ENCODE data around the gene SCGB1C1. TPM values are rescaled to one million over a fixed set of nuclear protein-coding genes. Genes with fewer than 3 reads are reported as not detected.
A peak's percentile ranks its signal among the peaks of the same experiment; 100 is the strongest.

The SCGB1C1 gene
- total and polyA plus RNA-seq, 10 of the 15 experiments (the other 5 are each of a cell fraction or from before 2014, with no cell fraction given): not detected

DNA sequence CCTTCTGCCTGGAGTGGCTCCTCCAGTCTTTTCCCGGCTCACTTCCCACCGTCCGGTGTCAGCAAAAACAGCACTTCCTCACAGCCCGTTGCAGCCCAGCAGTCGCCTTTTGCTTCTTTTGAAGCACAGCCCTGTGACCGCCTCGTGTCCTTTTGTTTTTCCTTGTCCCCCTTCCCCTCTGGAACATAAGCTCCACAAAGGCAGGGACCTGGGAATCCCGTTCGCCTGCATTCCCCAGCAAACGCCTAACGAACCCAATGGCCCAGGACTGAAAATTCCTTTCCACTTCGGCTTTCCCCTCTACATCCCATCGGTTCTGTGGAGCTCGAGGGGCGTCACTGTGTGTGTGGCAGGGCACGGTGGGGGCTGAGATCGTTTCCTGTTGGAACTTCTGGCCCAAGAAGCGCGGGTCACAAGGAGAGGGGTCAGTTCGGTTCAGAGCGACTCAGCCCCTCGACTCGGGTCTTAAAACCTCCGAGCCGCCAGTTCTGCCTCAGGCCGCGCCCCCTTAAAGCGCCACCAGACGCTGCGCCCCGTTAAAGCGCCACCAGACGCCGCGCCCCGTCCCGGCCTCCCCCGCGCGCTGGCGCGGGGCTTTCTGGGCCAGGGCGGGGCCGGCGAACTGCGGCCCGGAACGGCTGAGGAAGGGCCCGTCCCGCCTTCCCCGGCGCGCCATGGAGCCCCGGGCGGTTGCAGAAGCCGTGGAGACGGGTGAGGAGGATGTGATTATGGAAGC is 15.5 kb downstream of the SCGB1C1 start (continued):
- TF ChIP-seq SMAD1 (IDR thresholded peaks at IDR 0.05; ENCODE audit: low read depth, partially characterized antibody): no peak
- TF ChIP-seq, protein P1, sequence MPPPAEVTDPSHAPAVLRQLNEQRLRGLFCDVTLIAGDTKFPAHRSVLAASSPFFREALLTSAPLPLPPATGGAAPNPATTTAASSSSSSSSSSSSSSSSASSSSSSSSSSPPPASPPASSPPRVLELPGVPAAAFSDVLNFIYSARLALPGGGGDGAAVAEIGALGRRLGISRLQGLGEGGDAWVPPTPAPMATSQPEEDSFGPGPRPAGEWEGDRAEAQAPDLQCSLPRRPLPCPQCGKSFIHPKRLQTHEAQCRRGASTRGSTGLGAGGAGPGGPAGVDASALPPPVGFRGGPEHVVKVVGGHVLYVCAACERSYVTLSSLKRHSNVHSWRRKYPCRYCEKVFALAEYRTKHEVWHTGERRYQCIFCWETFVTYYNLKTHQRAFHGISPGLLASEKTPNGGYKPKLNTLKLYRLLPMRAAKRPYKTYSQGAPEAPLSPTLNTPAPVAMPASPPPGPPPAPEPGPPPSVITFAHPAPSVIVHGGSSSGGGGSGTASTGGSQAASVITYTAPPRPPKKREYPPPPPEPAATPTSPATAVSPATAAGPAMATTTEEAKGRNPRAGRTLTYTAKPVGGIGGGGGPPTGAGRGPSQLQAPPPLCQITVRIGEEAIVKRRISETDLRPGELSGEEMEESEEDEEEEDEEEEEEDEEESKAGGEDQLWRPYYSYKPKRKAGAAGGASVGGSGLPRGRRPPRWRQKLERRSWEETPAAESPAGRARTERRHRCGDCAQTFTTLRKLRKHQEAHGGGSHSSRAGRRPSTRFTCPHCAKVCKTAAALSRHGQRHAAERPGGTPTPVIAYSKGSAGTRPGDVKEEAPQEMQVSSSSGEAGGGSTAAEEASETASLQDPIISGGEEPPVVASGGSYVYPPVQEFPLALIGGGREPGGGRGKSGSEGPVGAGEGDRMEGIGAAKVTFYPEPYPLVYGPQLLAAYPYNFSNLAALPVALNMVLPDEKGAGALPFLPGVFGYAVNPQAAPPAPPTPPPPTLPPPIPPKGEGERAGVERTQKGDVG (CRISPR knock-in tag; IDR thresholded peaks at IDR 0.05): no peak
- TF ChIP-seq PAX8 (IDR thresholded peaks at IDR 0.05): no peak
- peak; percentile 23; the same call in 1 of the 2 replicates for TF ChIP-seq NR2C1 (IDR thresholded peaks at IDR 0.05)
- TF ChIP-seq RFX5 (IDR thresholded peaks at IDR 0.05; ENCODE audit: low read depth, low read length): no peak
- no peak; the same call in 1 of the 2 replicates for TF ChIP-seq SPI1 (IDR thresholded peaks at IDR 0.05; ENCODE audit: borderline replicate concordance, insufficient read depth, low read depth, low read length)
- peak; percentile 73 for TF ChIP-seq MXI1 (IDR thresholded peaks at IDR 0.05; ENCODE audit: low read depth, low read length)
- TF ChIP-seq SMC3 (IDR thresholded peaks at IDR 0.05; ENCODE audit: borderline replicate concordance, low read length): no peak
- TF ChIP-seq RB1 (IDR thresholded peaks at IDR 0.05; ENCODE audit: borderline replicate concordance): 0 out of 2 replicates have a peak, but pooled peaks have one; percentile 37
- TF ChIP-seq, protein P2, sequence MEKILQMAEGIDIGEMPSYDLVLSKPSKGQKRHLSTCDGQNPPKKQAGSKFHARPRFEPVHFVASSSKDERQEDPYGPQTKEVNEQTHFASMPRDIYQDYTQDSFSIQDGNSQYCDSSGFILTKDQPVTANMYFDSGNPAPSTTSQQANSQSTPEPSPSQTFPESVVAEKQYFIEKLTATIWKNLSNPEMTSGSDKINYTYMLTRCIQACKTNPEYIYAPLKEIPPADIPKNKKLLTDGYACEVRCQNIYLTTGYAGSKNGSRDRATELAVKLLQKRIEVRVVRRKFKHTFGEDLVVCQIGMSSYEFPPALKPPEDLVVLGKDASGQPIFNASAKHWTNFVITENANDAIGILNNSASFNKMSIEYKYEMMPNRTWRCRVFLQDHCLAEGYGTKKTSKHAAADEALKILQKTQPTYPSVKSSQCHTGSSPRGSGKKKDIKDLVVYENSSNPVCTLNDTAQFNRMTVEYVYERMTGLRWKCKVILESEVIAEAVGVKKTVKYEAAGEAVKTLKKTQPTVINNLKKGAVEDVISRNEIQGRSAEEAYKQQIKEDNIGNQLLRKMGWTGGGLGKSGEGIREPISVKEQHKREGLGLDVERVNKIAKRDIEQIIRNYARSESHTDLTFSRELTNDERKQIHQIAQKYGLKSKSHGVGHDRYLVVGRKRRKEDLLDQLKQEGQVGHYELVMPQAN (conservative IDR thresholded peaks at IDR 0.05): peak; percentile 78
- TF ChIP-seq, protein P3, sequence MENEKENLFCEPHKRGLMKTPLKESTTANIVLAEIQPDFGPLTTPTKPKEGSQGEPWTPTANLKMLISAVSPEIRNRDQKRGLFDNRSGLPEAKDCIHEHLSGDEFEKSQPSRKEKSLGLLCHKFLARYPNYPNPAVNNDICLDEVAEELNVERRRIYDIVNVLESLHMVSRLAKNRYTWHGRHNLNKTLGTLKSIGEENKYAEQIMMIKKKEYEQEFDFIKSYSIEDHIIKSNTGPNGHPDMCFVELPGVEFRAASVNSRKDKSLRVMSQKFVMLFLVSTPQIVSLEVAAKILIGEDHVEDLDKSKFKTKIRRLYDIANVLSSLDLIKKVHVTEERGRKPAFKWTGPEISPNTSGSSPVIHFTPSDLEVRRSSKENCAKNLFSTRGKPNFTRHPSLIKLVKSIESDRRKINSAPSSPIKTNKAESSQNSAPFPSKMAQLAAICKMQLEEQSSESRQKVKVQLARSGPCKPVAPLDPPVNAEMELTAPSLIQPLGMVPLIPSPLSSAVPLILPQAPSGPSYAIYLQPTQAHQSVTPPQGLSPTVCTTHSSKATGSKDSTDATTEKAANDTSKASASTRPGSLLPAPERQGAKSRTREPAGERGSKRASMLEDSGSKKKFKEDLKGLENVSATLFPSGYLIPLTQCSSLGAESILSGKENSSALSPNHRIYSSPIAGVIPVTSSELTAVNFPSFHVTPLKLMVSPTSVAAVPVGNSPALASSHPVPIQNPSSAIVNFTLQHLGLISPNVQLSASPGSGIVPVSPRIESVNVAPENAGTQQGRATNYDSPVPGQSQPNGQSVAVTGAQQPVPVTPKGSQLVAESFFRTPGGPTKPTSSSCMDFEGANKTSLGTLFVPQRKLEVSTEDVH (IDR thresholded peaks at IDR 0.05; ENCODE audit: low read depth, partially characterized antibody): no peak
- no peak for TF ChIP-seq TCF7 (IDR thresholded peaks at IDR 0.05; ENCODE audit: borderline replicate concordance)
- no peak for TF ChIP-seq CREM (IDR thresholded peaks at IDR 0.05; ENCODE audit: low read depth)
- TF ChIP-seq, protein P4, sequence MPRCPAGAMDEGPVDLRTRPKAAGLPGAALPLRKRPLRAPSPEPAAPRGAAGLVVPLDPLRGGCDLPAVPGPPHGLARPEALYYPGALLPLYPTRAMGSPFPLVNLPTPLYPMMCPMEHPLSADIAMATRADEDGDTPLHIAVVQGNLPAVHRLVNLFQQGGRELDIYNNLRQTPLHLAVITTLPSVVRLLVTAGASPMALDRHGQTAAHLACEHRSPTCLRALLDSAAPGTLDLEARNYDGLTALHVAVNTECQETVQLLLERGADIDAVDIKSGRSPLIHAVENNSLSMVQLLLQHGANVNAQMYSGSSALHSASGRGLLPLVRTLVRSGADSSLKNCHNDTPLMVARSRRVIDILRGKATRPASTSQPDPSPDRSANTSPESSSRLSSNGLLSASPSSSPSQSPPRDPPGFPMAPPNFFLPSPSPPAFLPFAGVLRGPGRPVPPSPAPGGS (IDR thresholded peaks at IDR 0.05; ENCODE audit: borderline replicate concordance, insufficient read depth, low read depth, low read length, poor library complexity, severe bottlenecking): peak; percentile 29
- no peak for TF ChIP-seq NFIC (IDR thresholded peaks at IDR 0.05; ENCODE audit: low read depth, low read length)
- TF ChIP-seq, protein P5, sequence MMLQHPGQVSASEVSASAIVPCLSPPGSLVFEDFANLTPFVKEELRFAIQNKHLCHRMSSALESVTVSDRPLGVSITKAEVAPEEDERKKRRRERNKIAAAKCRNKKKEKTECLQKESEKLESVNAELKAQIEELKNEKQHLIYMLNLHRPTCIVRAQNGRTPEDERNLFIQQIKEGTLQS (IDR thresholded peaks at IDR 0.05; ENCODE audit: borderline replicate concordance, extremely low read depth, low read depth, low read length): no peak
- peak; percentile 69 for TF ChIP-seq CREB1 (IDR thresholded peaks at IDR 0.05; ENCODE audit: low read depth)
- TF ChIP-seq ZNF622 (IDR thresholded peaks at IDR 0.05): no peak
